Measurements from ENCODE around the gene DAB1.

DNA sequence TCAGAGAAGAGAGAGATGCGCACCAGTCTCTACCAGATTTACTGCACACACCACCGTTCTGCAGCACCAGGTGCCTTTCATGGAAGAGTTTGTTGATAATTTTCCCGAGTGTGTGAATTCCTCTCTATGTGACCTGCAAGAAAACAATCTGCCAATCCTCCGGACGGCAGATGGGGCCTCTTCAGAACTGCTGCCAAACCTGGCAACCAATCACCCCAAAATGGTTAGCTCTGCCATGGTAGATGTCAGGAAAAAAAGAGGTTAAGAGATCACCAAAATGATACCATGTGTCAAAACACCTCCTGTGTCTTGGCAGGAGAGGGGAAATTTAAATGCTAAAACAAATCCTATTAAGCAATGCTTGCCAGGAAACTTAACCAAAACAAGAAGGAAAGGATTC, 96.5 kb downstream of the DAB1 start:
- TF ChIP-seq, protein P1, sequence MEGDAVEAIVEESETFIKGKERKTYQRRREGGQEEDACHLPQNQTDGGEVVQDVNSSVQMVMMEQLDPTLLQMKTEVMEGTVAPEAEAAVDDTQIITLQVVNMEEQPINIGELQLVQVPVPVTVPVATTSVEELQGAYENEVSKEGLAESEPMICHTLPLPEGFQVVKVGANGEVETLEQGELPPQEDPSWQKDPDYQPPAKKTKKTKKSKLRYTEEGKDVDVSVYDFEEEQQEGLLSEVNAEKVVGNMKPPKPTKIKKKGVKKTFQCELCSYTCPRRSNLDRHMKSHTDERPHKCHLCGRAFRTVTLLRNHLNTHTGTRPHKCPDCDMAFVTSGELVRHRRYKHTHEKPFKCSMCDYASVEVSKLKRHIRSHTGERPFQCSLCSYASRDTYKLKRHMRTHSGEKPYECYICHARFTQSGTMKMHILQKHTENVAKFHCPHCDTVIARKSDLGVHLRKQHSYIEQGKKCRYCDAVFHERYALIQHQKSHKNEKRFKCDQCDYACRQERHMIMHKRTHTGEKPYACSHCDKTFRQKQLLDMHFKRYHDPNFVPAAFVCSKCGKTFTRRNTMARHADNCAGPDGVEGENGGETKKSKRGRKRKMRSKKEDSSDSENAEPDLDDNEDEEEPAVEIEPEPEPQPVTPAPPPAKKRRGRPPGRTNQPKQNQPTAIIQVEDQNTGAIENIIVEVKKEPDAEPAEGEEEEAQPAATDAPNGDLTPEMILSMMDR (IDR thresholded peaks at IDR 0.05), result no peak
- no peak for TF ChIP-seq POLR2A (IDR thresholded peaks at IDR 0.05)

Data from right lobe of liver (tissue), 4 donors.